H1 (cell line): ENCODE measurements around the gene TAF3.

Experiments
- SAP30 ChIP-seq: fragments of 300-600 bp; sonication (generic); IDR thresholded peaks from 2 replicates; pipeline ENCODE4 v1.7.1; 2012; ENCODE audit warnings: low read length, moderate library complexity, mild to moderate bottlenecking, inconsistent platforms; ENCODE audit not compliant: insufficient read depth, insufficient replicate concordance
- SUZ12 ChIP-seq: fragments of 200-600 bp; sonication (generic); IDR thresholded peaks from 2 replicates; pipeline ENCODE4 v1.6.1; 2012; ENCODE audit warnings: mild to moderate bottlenecking, inconsistent platforms, low read length, moderate library complexity, mixed read lengths

DNA sequence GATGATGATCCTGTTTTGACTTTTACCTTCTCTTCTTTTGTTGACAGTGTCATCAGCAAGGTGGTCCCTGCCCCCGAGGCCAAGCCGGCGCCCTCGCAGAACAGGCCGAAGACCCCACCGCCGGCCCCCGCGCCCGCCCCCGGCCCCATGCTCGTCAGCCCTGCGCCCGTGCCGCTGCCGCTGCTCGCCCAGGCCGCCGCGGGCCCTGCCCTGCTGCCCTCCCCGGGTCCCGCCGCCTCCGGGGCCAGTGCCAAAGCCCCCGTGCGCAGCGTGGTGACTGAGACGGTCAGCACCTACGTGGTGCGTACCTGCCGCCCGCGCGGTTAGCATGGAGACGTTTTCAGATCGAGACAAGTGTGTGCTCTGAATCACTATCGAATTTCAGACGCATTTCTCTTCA is 190.7 kb downstream of the TAF3 start:
- TF ChIP-seq SAP30 (no peak), SUZ12 (no peak)
